NCI-H187 (cell line): ENCODE data around the gene RNF220.
A peak's percentile ranks its signal among the peaks of the same experiment; 100 is the strongest.
"Not testable (repeated sequence)": the region's sequence is repeated elsewhere in the genome, so short reads cannot be mapped to it uniquely, and the experiment has no call there.

Source experiments
- DNase-seq, 2 experiments: peaks; one replicate each; lab custom pipeline; 2025; lab: John Stamatoyannopoulos, UW

Gene RNF220

DNA sequence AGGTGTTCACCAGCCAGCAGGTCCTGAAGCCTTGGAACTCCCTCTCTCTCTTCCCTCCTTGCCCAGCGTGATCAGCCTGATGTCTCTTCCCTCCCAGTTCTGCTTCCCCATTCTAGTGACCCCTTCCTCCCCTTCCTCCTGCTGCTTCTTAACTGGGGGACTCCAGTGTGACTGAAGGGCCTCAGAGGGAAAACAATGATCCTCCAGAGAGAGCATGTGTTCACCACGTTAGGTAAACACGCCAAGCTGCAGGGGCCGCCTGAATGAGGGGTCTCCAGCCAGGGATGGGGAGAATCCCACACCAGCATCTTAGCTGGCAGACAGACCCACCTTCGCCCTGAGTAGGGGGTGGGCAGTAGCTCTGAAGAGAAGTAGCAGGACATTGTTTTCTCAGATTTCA lies 144.5 kb downstream of the RNF220 start:
- DNase-seq: no peak

DNA sequence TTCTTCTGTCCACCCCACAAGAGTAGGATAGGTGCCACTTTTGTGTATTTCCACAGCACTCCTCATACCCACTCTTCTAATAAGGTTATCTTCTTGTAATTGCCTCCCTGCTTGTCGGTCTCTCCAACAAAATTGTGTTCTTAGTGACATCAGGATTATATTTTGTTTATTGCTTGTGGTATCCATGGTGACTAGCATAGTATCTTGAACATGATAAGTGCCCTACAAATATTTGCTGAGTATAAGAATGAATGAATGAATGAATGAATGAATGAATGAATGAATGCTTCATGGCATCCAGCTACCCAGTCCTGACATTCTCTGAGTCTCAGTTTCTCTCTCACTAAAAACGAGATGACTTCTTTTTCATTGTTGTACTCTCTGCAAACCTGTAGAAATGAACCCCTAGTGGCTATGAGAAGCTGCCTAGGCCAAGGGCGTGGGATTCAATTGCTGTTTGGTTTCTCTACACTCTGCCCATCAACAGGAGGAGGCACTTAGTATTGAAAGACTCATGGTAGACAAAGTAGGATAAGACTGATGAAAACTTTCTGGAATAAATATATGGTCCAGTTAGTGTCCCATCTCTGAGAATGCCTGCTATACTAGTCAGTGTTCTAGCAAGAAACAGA lies 148.2 kb downstream of the RNF220 start:
- DNase-seq: no peak

GRCh38 chr1:44553771-44554170 lies 148.7 kb downstream of the RNF220 start:
- DNase-seq: no peak

GRCh38 chr1:44554706-44555105 lies 149.7 kb downstream of the RNF220 start:
- DNase-seq: no peak

DNA sequence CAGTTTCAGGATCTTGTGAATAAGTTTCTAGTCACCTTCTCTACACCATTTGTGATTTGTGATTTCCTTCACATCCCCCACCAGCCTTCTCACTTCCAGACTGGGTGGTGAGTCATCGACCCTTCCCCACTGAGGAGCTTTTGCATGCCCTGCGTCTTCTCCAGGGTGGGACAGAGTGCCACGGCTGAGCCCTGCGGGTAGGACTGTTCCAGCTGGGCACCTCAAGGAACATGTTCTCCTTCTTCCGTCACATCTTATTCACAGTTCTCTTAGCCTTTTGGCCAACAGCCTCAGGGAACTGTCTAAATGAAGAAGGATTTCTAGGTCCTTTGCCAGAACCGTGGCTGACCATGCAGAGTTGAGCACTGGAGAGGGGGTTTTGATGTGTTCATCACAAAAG lies 152.7 kb downstream of the RNF220 start:
- no peak for DNase-seq

GRCh38 chr1:44558883-44559282 lies 153.8 kb downstream of the RNF220 start:
- DNase-seq: no peak

- no peak for DNase-seq
These were observed 154.3 kb downstream of the RNF220 start for GRCh38 chr1:44559330-44559729.

DNA sequence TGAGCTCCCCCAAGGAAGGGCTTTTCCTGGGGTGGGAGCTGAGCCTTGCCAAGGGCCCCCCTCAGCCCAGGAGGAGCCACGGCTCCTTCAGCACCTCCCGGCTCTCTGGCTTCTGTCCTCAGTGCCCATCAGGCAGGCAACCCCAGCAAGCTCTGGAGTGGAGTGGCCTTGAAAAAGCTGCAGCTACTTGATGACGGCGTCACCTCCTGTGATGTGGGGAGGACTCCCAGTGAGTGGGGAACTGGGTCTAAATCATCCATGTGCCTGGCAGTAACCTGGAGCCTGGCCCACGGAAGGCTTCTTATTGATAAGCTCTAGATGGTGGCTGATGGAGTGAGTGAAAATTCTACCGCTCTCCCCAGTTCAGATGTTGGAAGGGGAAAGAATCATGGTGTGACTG lies 154.9 kb downstream of the RNF220 start:
- no peak for DNase-seq

DNA sequence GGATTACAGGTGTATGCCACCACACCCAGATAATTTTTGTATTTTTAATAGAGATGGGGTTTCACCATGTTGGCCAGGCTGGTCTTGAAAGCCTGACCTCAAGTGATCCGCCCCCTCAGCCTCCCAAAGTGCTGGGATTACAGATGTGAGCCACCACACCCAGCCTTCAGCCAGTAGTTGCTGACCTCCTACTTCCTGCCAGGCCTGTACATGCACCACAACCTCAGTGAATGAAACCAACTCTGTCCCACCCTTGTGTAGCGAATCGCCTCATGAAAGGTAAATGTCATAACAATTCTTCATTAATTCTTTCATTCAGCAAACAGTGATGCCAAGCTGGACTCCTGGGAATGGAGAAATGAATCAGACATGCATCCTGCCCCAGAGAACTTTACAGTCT lies 155.6 kb downstream of the RNF220 start:
- DNase-seq: not testable (repeated sequence)

DNA sequence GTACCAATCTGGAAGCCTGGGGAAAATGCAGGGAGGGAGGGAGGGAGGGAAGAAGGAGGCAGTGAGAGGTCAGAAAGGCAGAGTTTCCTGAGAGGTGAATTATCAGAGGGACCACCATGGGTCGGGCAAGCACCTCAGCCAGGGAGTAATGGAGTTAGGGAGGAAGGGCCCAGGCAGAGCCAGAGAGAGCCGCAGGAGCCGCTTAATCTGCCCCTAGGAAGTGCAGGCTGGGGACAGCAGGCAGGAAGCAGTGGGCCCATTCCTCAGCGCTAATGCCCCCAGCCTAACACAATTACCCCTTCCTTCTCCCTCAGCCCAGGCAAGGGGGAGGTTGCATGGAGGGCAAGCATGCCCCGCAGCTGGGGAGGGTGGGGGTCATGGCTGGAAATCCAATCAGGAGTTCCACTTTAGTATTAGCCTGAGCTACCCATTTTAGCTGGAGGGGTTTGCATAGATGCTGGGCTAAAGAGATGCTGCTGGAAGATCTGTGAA lies 160.2 kb downstream of the RNF220 start:
- DNase-seq: no peak

GRCh38 chr1:44565833-44566232 lies 160.8 kb downstream of the RNF220 start:
- DNase-seq: no peak

DNA sequence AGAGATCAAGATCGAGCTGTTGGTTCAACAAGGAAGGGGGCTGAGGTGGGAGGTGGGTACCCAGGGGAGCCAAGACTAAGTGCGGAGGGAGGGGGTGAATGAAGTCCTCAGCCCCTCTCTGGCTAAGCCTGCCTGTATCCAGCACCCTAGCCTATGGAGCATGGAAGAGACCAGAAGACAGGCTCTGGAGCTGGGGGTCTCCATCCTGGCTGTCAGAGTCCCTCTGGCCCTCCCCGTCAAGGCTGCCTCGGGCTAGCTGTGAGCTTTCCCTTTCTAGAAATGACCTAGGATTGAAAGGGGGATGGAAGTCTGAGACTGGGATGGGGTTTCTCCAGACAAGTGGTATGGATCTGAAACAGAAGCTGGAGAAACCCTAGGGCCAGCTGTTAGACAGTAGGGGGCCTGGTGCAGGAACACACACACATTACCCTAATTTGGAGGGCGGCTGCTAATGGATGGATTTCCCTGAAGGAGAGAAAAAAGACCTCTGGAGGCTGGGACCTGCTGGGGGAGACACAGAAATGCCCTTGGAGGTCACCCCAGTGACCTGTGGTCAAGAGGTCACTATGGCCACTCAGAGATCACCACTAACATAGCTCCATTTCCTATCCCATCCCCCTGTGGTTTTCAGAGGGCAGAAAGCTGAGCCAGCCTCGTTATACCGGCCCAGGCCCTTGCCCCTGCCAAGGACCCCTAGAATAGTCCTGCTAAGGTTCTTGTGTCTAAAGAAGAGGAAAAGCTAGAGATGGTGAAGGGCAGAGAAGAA lies 161.4 kb downstream of the RNF220 start:
- no peak for DNase-seq

- DNase-seq: no peak
These were observed 163.3 kb downstream of the RNF220 start for GRCh38 chr1:44568128-44568900.

DNA sequence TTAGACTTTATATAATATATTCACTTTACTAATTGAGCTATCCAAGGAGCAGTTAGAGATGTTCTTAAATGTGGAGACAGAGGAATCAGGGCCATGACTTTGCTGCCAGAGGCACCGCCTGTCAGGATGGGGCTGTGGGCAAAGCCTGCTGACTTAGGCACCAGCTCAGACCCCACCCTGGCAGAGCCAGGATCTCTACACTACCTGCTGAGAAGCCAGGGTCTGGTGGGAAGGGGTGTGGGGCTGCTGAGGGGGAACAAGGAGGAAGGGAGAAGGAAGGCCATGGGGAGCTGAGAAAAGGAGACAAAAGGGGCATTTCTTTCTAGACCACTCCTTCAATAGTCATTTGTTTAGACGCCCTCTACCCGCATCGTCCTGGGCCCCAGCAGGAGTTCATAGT lies 164.4 kb downstream of the RNF220 start:
- DNase-seq: no peak

GRCh38 chr1:44571712-44572571 lies 166.9 kb downstream of the RNF220 start:
- DNase-seq: peak in 1 of 2 experiments; percentile 32

- no peak for DNase-seq
These were observed 167.5 kb downstream of the RNF220 start for GRCh38 chr1:44572572-44572879.

DNA sequence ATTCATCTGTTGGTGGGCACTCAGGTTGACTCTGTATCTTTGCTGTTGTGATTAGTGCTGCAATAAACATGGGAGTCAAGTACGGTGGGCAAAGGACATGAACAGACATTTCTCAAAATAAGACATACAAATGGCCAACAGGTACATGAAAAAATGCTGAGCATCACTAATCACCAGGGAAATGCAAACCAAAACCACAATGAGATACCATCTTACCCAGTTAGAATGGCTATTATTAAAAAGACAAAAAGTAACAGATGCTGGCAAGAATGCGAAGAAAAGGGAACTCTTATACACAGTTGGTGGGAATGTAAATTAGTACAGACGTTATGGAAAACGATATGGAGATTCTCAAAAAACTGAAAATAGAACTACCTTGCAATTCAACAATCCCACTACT lies 170.3 kb downstream of the RNF220 start:
- no peak for DNase-seq

DNA sequence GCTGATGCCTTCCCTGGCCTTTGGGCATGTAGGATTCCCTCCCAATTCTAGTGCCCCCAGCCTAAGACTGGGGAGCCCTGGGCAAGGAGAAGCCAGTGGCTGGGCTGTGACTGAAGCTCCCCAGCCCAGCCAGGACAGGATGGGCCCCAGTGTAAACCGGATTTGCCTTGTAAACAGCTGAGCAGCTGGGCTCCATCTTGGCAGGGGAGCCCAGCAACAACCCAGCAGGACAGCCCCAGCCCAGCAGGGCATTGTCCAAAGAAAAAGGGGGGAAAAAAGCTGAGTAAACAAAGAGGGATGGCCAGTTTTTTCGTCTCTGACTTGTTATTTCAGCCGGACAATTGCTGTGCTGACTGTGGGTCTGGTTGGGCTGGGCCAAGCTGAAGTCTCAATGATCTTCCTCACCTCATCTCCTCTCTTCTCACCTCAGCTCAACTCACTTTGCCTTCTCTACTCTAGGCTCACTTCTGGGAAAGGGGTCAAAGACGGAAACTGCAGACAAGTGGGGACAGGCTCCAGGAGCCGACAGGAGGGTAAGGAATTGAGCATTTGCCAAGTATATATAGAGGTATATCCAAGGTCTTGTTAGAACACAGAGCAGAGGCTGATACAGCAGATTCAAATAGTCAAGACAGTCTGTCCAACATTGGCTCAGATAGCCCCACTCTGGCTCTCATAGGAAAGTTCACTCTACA lies 171.5 kb downstream of the RNF220 start:
- DNase-seq: no peak

- DNase-seq: no peak
These were observed 176.2 kb downstream of the RNF220 start for GRCh38 chr1:44581205-44581604.

GRCh38 chr1:44584167-44584566 lies 179.1 kb downstream of the RNF220 start:
- no peak for DNase-seq

DNA sequence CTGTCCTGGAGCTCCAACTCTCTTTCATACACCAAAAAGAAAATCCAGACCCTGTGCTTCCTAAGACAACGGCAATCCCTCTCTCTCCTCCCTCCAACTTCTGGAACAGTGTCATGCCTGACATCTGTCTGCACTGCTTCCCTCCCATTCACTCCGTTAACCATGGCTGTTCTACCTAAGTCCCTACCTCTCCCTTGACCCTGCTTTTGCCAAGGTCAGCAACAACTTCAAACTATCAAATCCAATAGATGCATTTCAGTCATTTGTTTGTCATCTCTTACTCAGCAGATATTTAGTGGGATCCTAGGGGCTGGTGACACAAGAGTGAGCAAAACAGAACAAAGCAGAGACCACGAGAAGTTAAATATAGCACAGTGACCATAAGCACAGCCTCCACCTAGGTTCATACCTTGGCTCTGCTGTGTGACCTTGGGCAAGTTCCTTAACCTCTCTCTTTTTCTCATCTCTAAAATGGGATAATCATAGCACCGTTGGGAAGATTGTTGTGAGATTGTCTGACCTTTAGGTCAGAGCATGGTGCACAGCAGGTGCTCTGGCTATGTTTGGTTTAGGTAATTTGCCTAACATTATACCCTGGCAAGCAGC lies 180.4 kb downstream of the RNF220 start:
- DNase-seq: no peak
